ENCODE results near the gene RNF180. TPM values are rescaled to one million over a fixed set of nuclear protein-coding genes. Genes with fewer than 3 reads are reported as not detected.

RNF180 gene
- total RNA-seq, 2 donors from 2014 or later, result 5.3 to 8.0 TPM

- Mint-ChIP-seq H3K4me1 (peaks cover 10% of the 10 kb centered on the region), H3K36me3 (ENCODE audit: low read depth) (no peaks in the 10 kb centered on the region), H3K9me3 (peaks cover under 1% of the 10 kb centered on the region), H3K27ac (no peak overlapping the region), H3K27me3 (ENCODE audit: insufficient read depth) (no peaks in the 10 kb centered on the region), H3K4me3 (no peak overlapping the region)
- no peak for DNase-seq
- Histone ChIP-seq H3K9ac (ENCODE audit: extremely low read depth, low read length, poor library complexity, severe bottlenecking) (no peak overlapping the region), H3K27ac (ENCODE audit: low read depth, low read length) (no peak overlapping the region), H3K9me3 (ENCODE audit: control insufficient read depth, low read length) (peaks cover 18% of the 10 kb centered on the region), H3K27me3 (ENCODE audit: control insufficient read depth, insufficient read depth, low read length, poor library complexity, severe bottlenecking) (no peaks in the 10 kb centered on the region), H3K4me1 (ENCODE audit: control insufficient read depth, insufficient read depth, low read length) (no peaks in the 10 kb centered on the region), H3K36me3 (ENCODE audit: control insufficient read depth, insufficient read depth, low read length) (no peaks in the 10 kb centered on the region), H3K4me3 (ENCODE audit: low read length) (no peak overlapping the region)
- WGBS, 2 experiments (ENCODE audit: insufficient coverage in 1 of 2, insufficient read length in 1 of 2), result 83 to 100% methylated on average over 1 to 2 of the region's 3 CpGs
- no peak for TF ChIP-seq CTCF (conservative IDR thresholded peaks at IDR 0.05)
Measured at GRCh38 chr5:64140018-64140417, 25.6 kb upstream of the RNF180 start.

GRCh38 chr5:64144425-64145215, 21.0 kb upstream of the RNF180 start:
- Histone ChIP-seq H3K4me1 (ENCODE audit: control insufficient read depth, insufficient read depth, low read length) (peaks cover 3% of the 10 kb centered on the region), H3K36me3 (ENCODE audit: control insufficient read depth, insufficient read depth, low read length) (no peaks in the 10 kb centered on the region), H3K27ac (ENCODE audit: low read depth, low read length) (no peak overlapping the region), H3K27me3 (ENCODE audit: control insufficient read depth, insufficient read depth, low read length, poor library complexity, severe bottlenecking) (no peaks in the 10 kb centered on the region), H3K9ac (ENCODE audit: extremely low read depth, low read length, poor library complexity, severe bottlenecking) (no peak overlapping the region), H3K9me3 (ENCODE audit: control insufficient read depth, low read length) (peaks cover 15% of the 10 kb centered on the region), H3K4me3 (ENCODE audit: low read length) (no peak overlapping the region)
- Mint-ChIP-seq H3K27ac (no peak overlapping the region), H3K36me3 (ENCODE audit: low read depth) (no peaks in the 10 kb centered on the region), H3K4me1 (peaks cover 4% of the 10 kb centered on the region), H3K4me3 (no peak overlapping the region), H3K27me3 (ENCODE audit: insufficient read depth) (no peaks in the 10 kb centered on the region), H3K9me3 (peaks cover 5% of the 10 kb centered on the region)
- WGBS, 2 experiments (ENCODE audit: insufficient coverage in 1 of 2, insufficient read length in 1 of 2), result 100% methylated on average over 1 of the region's 1 CpG; no CpG with 5 or more reads in 1 of the 2 experiments
- no peak for TF ChIP-seq CTCF (conservative IDR thresholded peaks at IDR 0.05)
- DNase-seq, result no peak

GRCh38 chr5:64145216-64145895, 20.3 kb upstream of the RNF180 start:
- Histone ChIP-seq H3K36me3 (ENCODE audit: control insufficient read depth, insufficient read depth, low read length) (no peaks in the 10 kb centered on the region), H3K27ac (ENCODE audit: low read depth, low read length) (no peak overlapping the region), H3K9ac (ENCODE audit: extremely low read depth, low read length, poor library complexity, severe bottlenecking) (no peak overlapping the region), H3K4me3 (ENCODE audit: low read length) (no peak overlapping the region), H3K27me3 (ENCODE audit: control insufficient read depth, insufficient read depth, low read length, poor library complexity, severe bottlenecking) (no peaks in the 10 kb centered on the region), H3K9me3 (ENCODE audit: control insufficient read depth, low read length) (peaks cover 15% of the 10 kb centered on the region), H3K4me1 (ENCODE audit: control insufficient read depth, insufficient read depth, low read length) (peaks cover 3% of the 10 kb centered on the region)
- no peaks in the 10 kb centered on the region for H3K27me3 Mint-ChIP-seq (ENCODE audit: insufficient read depth)
- H3K4me1 Mint-ChIP-seq, result peaks cover 4% of the 10 kb centered on the region
- TF ChIP-seq CTCF (conservative IDR thresholded peaks at IDR 0.05), result no peak
- no peak overlapping the region for H3K4me3 Mint-ChIP-seq
- DNase-seq, result no peak
- H3K36me3 Mint-ChIP-seq (ENCODE audit: low read depth), result no peaks in the 10 kb centered on the region
- no peak overlapping the region for H3K27ac Mint-ChIP-seq
- H3K9me3 Mint-ChIP-seq, result peaks cover 5% of the 10 kb centered on the region
- 87 to 93% methylated on average over 2 to 4 of the region's 4 CpGs for WGBS, 2 experiments (ENCODE audit: insufficient coverage in 1 of 2, insufficient read length in 1 of 2)
